Mucosa of descending colon (tissue), 3 donors: ENCODE results near the gene SLC8A2. TPM values are rescaled to one million over a fixed set of nuclear protein-coding genes. Genes with fewer than 3 reads are reported as not detected.

Source experiments
- ATAC-seq: fragments of 200-7000 bp; cut with Tn5 transposase; one replicate; pipeline ENCODE4 v1.9.1; 2020; ENCODE audit warnings: mild to moderate bottlenecking, moderate library complexity
- DNase-seq, 3 donors: peaks; one replicate each; pipeline ENCODE4 v3.0.0-alpha.2; 2020
- H3K36me3 ChIP-seq: fragments of 200-600 bp; one replicate; pipeline ENCODE4 v1.8.0; 2021; ENCODE audit warnings: low read depth, mild to moderate bottlenecking
- H3K4me1 ChIP-seq: fragments of 200-600 bp; one replicate; pipeline ENCODE4 v1.8.0; 2021; ENCODE audit warnings: low read depth, mild to moderate bottlenecking
- H3K4me3 ChIP-seq: fragments of 200-600 bp; one replicate; pipeline ENCODE4 v1.8.0; 2021; ENCODE audit warnings: mild to moderate bottlenecking
- H3K9me3 ChIP-seq: fragments of 200-600 bp; one replicate; pipeline ENCODE4 v1.8.0; 2021; ENCODE audit warnings: mild to moderate bottlenecking
- intact Hi-C, 2 donors: fragments of 100-400 bp; cut with DNase I in 1 of 2; cut with micrococcal nuclease in 1 of 2; formaldehyde crosslinking; loops; one replicate each; pipeline versions ENCODE4 v1.11.0 to v1.11.1; 2022; cut with DNase I, micrococcal nuclease
- total RNA-seq, 3 donors: library from RNA; stranded (reverse); fragmentation: NEBNext Ultra II Directional in 2 of 3; extraction: Animal tissue kit (Norgen Biotek cat#: 25700) in 2 of 3; gene quantifications; one replicate each; pipeline versions ENCODE4 v1.2.1 to v1.2.4, GENCODE V29; 2021 to 2023
- TF ChIP-seq, protein P1 (sequence below): fragments of 200-600 bp; IDR thresholded peaks from one replicate; pipeline ENCODE4 v1.8.0; 2022; ENCODE audit warnings: antibody characterized with exemption, mild to moderate bottlenecking
- donor health status: DM: no; HTN: no; CAD: no; lungs with moderate emphysema.
- donor health status: DM: no; HTN: no; CAD: no.
- donor health status: DM: no; HTN: yes; CAD: no.

Gene SLC8A2
- total RNA-seq, 3 donors from 2014 or later = 0.75 to 17.5 (median 2.1) TPM

DNA sequence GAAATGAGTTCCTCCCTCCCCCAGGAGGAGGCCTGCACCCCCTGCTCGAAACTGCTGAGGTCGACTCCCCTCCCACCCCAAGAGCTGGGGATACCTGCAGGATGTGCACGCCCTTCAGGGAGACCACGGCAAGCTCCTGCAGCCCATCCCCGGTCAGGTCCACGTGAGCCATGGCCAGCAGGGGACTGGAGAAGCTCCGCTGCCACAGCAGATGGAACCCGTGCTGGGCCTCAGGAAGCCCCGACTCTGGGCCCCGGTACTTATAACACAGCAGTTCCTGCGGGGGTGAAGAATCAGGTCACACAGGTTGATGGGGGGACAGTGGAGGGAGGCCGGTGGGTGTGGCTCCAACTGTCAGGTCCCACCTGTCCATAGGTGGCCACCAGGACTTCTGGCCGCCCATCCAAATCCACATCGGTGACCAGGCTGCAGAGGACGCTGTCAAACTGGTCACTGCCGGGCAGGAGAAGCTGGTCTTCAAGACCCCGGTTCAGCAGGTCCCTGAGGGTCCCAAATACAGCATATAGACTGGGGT, 4.8 kb upstream of the SLC8A2 start:
- DNase-seq = no peak
- intact Hi-C loops = no loop called here

DNA sequence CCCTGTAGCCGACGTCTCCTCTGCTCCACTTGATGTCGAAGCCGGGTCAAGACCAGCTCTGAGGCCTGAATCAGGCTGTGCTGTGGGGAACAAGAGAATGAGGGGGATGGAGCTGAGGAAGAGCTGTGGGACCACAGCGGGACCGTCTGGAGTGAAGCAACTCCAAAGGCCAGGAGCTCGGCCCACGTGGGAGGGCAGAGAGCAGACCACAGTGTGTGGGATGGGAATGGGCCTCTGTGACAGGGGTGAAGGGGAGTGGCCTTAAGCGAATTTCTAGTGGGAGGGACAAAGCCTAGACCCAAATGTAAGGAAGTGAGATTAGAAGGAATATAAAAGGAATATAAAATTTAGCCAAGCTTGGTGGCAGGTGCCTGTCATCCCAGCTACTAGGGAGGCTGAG, 3.8 kb upstream of the SLC8A2 start:
- intact Hi-C loops = no loop called here
- TF ChIP-seq, protein P1, sequence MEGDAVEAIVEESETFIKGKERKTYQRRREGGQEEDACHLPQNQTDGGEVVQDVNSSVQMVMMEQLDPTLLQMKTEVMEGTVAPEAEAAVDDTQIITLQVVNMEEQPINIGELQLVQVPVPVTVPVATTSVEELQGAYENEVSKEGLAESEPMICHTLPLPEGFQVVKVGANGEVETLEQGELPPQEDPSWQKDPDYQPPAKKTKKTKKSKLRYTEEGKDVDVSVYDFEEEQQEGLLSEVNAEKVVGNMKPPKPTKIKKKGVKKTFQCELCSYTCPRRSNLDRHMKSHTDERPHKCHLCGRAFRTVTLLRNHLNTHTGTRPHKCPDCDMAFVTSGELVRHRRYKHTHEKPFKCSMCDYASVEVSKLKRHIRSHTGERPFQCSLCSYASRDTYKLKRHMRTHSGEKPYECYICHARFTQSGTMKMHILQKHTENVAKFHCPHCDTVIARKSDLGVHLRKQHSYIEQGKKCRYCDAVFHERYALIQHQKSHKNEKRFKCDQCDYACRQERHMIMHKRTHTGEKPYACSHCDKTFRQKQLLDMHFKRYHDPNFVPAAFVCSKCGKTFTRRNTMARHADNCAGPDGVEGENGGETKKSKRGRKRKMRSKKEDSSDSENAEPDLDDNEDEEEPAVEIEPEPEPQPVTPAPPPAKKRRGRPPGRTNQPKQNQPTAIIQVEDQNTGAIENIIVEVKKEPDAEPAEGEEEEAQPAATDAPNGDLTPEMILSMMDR = no peak
- Histone ChIP-seq H3K4me3 (no peak overlapping the region), H3K9me3 (no peaks in the 10 kb centered on the region), H3K4me1 (no peaks in the 10 kb centered on the region), H3K36me3 (no peaks in the 10 kb centered on the region)
- no peak for ATAC-seq
- no peak for DNase-seq

More for the DNA sequence above, 4.8 kb upstream of the SLC8A2 start:
- ATAC-seq = no peak
- H3K4me1 ChIP-seq = no peaks in the 10 kb centered on the region
- no peaks in the 10 kb centered on the region for H3K36me3 ChIP-seq
- TF ChIP-seq, protein P1 = no peak
- H3K4me3 ChIP-seq = no peak overlapping the region
- no peaks in the 10 kb centered on the region for H3K9me3 ChIP-seq

DNA sequence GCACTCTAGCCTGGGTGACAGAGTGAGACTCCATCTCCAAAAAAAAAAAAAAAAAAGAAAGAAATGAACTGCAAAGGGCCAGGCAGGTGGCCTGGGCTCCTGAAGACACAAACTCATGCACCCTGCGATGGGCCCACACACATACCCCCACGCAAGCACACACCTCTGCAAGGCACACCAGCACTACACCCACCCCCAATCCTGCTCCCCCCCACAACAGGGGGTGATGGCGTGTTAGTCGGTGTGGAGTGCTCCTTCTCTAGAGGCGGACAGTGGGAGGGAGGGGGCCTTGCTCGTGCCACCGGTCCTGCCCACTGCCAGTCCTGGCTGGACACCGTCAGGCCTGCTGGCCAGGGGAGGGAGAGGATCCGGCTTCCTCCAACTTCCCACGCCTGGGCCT, 1.6 kb upstream of the SLC8A2 start:
- Histone ChIP-seq H3K4me1 (no peaks in the 10 kb centered on the region), H3K4me3 (no peak overlapping the region), H3K36me3 (no peaks in the 10 kb centered on the region), H3K9me3 (no peaks in the 10 kb centered on the region)
- no peak for ATAC-seq
- intact Hi-C loops = no loop called here
- DNase-seq = no peak
- TF ChIP-seq, protein P1 = no peak

DNA sequence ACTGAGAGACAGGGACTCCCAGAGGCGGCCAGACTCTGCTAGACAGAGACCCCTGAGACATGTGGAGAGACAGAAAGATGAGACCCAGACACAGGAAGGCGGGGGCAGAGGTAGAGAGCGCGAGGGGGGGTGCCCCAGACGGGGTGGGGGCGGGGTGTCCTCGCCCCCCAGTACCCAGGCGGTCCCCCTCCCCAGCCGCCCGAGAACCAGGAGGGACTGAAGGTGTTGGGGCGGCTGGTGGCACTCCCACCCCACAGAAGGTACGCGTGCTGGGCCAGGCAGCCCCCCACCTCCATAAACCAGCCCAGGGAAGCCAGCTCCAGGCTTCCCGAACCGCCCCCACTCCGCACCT, 336 bp downstream of the SLC8A2 start:
- intact Hi-C loops = no loop called here
- ATAC-seq = no peak
- no peak overlapping the region for H3K4me3 ChIP-seq

DNA sequence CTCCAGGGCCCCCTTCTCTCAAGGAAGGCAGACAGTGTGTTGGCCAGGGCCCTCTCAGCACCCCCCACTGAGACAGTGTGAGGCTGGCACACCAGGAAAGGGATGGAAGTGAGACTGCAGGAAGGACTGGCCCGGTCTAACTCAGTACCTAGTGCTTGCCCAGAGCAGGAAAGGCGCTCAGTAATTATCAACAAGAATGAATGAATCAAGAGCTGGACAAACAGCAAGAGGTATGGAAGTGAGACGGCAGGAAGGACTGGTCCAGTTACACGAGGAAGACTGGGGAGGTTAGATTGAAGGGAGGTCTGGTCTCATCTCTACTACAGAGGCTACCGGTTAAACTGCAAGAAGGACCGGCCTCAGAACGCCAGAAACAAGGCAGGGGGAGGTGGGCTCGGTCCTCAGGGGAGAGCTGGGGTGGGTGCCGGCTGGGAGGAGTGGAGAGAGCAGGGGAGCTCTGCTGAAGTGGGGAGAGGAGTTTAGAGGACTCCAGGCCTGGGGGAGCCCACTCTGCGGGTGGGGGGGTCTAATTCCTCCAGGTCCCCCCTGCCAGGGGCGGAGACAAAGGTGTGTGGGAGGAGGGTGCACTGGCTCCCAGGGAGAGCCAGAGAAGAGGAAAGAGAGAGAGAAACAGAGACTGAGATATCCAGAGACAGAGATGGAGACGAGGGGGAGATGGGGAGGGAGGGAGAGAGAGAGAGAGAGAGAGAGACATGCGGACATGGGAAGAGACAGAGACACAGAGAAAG, 1.1 kb downstream of the SLC8A2 start:
- H3K36me3 ChIP-seq = no peaks in the 10 kb centered on the region
- no peak overlapping the region for H3K4me3 ChIP-seq
- intact Hi-C loops = no loop called here

More for the DNA sequence above, 336 bp downstream of the SLC8A2 start:
- TF ChIP-seq, protein P1 = no peak
- H3K36me3 ChIP-seq = no peaks in the 10 kb centered on the region
- H3K4me1 ChIP-seq = no peaks in the 10 kb centered on the region
- H3K9me3 ChIP-seq = no peaks in the 10 kb centered on the region
- DNase-seq = no peak

More for the DNA sequence above, 1.1 kb downstream of the SLC8A2 start:
- DNase-seq (no peak), ATAC-seq (no peak)
- H3K4me1 ChIP-seq = no peaks in the 10 kb centered on the region
- no peaks in the 10 kb centered on the region for H3K9me3 ChIP-seq
- TF ChIP-seq, protein P1 = no peak
